ENCODE measurements around the gene ZNF436.
"Not testable (repeated sequence)": the region's sequence is repeated elsewhere in the genome, so short reads cannot be mapped to it uniquely, and the experiment has no call there.

The ZNF436 gene

DNA sequence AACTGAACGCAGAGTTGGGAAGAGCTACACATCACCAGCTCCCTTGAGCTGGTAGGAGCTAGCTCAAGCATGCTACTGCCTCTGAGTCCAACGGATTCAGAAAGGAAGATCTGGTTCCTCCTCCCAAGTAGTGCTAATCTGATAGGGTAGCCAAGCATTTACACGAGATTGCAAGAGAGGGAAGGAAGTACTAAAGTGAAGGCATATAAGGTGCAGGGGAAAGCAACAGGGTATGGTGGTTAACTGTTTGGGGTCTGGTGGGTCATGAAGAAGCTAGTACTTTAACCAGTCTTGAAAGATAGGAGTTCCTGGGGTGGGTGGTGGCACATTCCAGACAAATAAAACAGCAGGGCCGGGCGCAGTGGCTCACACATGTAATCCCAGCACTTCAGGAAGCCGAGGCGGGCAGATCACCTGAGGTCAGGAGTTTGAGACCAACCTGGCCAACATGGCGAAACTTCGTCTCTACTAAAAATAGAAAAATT is 20.2 kb upstream of the ZNF436 start:
- no peak for DNase-seq

GRCh38 chr1:23387494-23387893 is 17.9 kb upstream of the ZNF436 start:
- DNase-seq: no peak

- DNase-seq: no peak
Measured at GRCh38 chr1:23385119-23385621, 15.5 kb upstream of the ZNF436 start.

- DNase-seq: no peak
Measured at GRCh38 chr1:23384312-23385058, 14.8 kb upstream of the ZNF436 start.

- DNase-seq: no peak
Measured at GRCh38 chr1:23383577-23384311, 14.1 kb upstream of the ZNF436 start.

GRCh38 chr1:23381233-23381885 is 11.7 kb upstream of the ZNF436 start:
- no peak for DNase-seq

- DNase-seq: no peak
Measured at GRCh38 chr1:23380719-23381118, 11.1 kb upstream of the ZNF436 start.

DNA sequence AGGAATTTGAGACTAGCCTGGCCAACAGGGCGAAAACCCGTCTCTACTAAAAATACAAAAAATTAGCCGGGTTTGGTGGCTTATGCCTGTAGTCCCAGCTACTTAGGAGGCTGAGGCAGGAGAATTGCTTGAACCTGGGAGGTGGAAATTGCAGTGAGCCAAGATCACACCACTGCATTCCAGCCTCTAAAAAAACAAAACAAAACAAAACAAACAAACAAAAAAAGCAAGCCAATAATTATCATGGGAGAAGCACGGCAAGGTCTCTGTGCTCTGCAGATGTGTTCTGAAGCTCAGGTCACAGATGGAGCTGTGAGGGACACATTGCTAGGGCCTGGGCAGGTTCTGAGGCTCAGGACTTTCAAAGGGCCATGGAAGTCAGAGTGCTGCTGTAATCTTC is 10.6 kb upstream of the ZNF436 start:
- not testable (repeated sequence) for DNase-seq

GRCh38 chr1:23376890-23377811 is 7.5 kb upstream of the ZNF436 start:
- no peak for DNase-seq

DNA sequence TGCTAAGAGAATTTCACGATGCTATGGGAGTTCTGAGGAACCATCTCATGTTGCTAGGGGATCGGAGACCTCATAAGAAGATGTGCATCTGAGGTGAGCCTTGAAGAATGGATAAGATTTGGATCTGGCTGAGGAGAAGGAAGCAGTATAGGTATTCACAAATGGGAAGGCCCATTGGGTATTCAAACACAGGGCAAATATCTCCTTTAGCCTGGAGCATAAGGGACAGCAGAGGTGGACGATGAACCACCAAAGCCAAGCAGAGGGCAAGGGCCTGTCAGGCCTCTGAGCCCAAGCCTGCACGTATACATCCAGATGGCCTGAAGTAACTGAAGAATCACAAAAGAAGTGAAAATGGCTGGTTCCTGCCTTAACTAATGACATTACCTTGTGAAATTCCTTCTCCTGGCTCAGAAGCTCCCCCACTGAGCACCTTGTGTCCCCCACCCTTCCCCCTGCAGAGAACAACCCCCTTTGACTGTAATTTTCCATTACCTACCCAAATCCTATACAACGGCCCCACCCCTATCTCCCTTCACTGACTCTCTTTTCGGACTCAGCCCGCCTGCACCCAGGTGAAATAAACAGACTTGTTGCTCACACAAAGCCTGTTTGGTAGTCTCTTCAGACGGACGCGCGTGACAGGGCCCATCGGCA is 4.6 kb upstream of the ZNF436 start:
- DNase-seq: not testable (repeated sequence)

DNA sequence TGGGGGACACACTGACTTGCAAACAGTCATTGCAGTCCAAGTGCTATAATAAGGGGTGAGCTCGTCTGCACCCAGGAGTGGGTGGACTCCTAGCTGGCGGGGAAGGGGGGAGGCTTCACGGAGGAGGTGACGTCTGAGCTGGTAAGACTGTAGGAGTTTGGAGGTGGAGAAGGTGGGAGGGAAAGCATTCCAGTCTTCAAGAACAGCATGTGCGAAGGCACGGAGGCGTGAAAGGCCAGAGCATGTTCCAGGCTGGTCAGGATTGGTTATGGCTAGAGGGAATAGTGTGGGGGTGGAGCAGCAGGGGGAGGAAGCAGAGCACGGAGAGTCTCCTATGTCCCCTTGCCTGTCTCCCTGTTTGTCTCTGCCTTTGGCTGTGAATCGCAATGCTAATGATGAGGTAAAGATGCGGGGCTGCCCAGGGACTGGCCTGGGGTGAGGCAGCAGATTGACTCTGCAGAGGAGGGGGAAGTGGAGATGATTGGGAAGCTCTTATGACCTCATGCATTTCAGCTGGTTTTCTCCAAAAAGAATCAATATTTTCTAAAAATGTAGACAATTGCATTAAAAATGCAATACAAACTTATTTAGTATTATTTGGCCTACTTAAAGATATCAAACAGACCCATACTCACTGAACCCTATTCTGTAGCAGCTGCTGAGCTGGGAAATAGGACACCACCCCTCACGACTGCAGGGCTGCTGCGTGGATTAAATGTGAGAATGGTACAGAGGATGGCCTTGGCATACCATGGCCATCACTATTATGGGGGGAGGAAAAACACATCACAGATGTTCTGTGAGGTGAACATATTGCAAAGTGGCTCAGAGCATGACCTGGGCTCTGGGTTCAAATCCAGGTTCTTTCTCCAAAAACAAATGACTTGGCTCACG is 2.6 kb upstream of the ZNF436 start:
- no peak for DNase-seq

GRCh38 chr1:23370709-23371584 is 1.3 kb upstream of the ZNF436 start:
- DNase-seq: no peak

GRCh38 chr1:23370330-23370708 is 683 bp upstream of the ZNF436 start:
- DNase-seq: no peak

DNA sequence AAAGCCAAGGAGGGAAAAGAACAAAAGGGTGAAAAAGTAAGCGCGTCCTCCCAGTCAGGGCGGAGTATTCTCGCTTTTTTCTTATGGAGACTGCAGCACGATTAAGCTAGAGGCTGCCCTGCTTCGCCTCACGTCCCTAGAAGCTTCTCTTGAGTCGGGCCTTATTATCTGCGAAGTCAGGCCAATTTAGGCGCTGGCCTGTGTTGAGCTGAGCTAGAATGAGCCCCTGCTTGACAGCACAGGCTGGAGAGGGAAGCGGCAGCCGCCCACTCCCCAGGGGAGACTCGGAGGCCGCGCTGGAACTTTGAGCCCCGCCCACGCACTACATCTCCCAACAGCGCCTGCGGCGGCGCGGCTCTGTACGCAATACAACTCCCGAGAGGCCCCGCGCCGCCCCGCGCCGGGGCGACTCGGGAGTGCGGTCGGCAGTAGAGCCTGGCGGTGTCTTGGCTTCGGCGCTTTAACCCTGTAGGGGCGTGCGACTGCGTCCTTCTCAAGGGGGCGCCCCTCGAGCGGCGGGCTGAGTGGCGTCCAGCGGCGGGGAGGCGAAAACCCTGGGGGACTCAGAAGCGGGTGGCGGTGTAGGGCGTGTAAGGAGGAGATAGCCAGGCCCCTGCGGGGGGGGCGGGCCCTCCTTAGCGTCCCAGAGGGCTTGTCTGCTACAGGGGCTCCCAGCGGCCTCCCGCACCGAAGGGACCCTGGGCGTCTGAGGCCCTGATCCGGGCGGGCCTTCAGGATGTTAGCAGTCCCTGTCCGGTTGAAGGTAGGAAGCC is 888 bp downstream of the ZNF436 start:
- DNase-seq: peak; percentile 87

GRCh38 chr1:23367791-23368561 is 1.7 kb downstream of the ZNF436 start:
- DNase-seq: peak; percentile 95

DNA sequence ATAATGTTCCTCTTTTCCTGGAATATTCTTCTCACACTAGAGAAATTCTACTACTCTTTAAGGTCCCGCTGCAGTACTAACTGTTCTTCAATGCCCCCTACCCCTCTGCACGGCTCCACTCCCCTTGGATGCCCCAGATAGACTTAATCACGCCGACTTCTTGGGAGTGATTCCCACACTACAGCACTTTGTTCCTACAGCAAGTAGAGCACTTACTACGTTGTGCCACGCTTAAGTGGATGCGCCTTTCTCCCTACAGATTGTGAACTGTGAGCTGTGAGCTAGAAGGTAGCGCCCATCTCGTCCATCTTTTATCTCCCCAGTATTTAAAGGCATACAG is 2.2 kb downstream of the ZNF436 start:
- DNase-seq: no peak

DNA sequence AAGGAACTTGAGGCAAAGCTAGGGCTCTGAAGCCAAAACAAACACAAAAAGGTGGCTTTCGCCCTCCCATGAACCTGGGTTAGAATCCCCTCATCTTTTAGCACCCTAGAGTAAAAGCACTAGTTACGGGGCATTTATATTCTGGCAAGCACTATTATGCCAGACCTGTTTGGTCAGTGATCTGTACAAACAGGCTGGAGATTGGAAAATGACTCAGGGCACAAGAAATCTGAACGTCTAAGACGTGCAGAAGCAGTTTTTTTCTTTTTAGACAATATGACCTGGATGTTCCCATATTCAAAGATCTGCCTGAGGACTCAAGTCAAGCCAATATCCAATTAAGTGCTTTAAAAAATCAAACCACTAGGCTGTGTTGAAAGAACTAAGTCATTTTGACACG is 3.0 kb downstream of the ZNF436 start:
- no peak for DNase-seq

DNA sequence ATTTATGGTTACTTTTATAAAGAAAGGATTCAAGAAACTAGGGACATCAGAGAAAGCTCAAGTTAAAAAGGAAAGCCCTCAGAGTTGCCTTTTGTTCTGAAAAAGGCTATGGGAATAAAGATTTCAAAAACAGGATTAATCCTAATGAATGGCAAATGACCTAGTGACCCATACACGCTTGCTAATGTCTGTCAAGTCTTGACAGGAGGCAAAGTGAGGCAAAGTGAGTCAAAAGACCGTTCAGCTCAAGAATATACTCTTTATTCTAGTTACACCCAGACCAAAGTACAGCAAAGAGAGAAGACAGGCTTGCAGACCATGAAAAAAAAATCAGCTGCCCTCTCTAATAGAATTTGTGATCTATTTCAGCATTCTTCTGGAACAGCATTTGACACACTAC is 3.5 kb downstream of the ZNF436 start:
- DNase-seq: no peak
